Measurements from ENCODE around the gene MTOR. TPM values are rescaled to one million over a fixed set of nuclear protein-coding genes. Genes with fewer than 3 reads are reported as not detected.

MTOR gene
- total and polyA plus RNA-seq, 2 donors (not counting 3 experiments of a cell fraction or from before 2014, with no cell fraction given) = 33.5 to 50.4 TPM

- intact Hi-C loops (cut with micrococcal nuclease) = no loop called here
- Histone ChIP-seq H3K9me1 (replicated peaks; ENCODE audit: control insufficient read depth, extremely low read depth, insufficient read depth, low read length) (no peaks in the 10 kb centered on the region), H3K27me3 (ENCODE audit: control insufficient read depth in 2 of 2, insufficient read depth in 2 of 2, low read length in 2 of 2) (no peaks in the 10 kb centered on the region), H3K9me3 (replicated peaks; ENCODE audit: control insufficient read depth, insufficient read depth, low read length) (no peaks in the 10 kb centered on the region), H3K4me1 (ENCODE audit: control insufficient read depth, extremely low read depth, insufficient read depth, low read length) (peaks cover 16% of the 10 kb centered on the region), H3K27ac (ENCODE audit: insufficient read depth, low read depth, low read length) (no peak overlapping the region), H3K9ac (replicated peaks; ENCODE audit: extremely low read depth, insufficient read depth, low read length) (no peak overlapping the region), H3K4me3 (replicated peaks in 1 of 3; ENCODE audit: insufficient read depth in 1 of 3, low read depth in 1 of 3, low read length in 3 of 3) (no peak overlapping the region), H4K20me1 (replicated peaks; ENCODE audit: control insufficient read depth, extremely low read depth, insufficient read depth, low read length) (no peaks in the 10 kb centered on the region), H2AFZ (ENCODE audit: low read depth, low read length) (no peak overlapping the region), H3K4me2 (ENCODE audit: insufficient read depth, low read length) (no peak overlapping the region), H3K36me3 (ENCODE audit: control insufficient read depth in 2 of 2, extremely low read depth in 1 of 2, insufficient read depth in 2 of 2, low read length in 2 of 2) (peaks cover 2 to 10% of the 10 kb centered on the region in 2 experiments), H3K79me2 (ENCODE audit: control insufficient read depth, insufficient read depth, low read length) (no peaks in the 10 kb centered on the region)
- no TSS peak for BruUV-seq (replicated peaks)
- no peak for TF ChIP-seq MAX (IDR thresholded peaks at IDR 0.05; ENCODE audit: insufficient read depth, insufficient read length)
- TF ChIP-seq GATA2 (IDR thresholded peaks at IDR 0.05; ENCODE audit: insufficient read depth, insufficient read length, low read depth, low read length) = no peak
- TF ChIP-seq JUN (IDR thresholded peaks at IDR 0.05; ENCODE audit: borderline replicate concordance, insufficient read depth, insufficient read length, low read depth) = no peak
- TF ChIP-seq FOS (IDR thresholded peaks at IDR 0.05; ENCODE audit: borderline replicate concordance, insufficient read depth, low read length) = no peak
- no peak for TF ChIP-seq POLR2AphosphoS5 (IDR thresholded peaks at IDR 0.05; ENCODE audit: insufficient read depth, low read depth, low read length)
- no peak for TF ChIP-seq MYC (IDR thresholded peaks at IDR 0.05; ENCODE audit: low read depth, low read length)
- TF ChIP-seq EZH2 (IDR thresholded peaks at IDR 0.05; ENCODE audit: borderline replicate concordance, low read depth, low read length, severe bottlenecking) = no peak
- POLR2A ChIA-PET = interaction anchor here (0.6 kb wide), 1 partner anchor 104 kb away, joined by 7 read pairs; no protein-coding TSS in a partner anchor
- dilution Hi-C loops (cut with MboI; ENCODE audit: extremely low pct_ligation_motif_present, low sequenced_read_pairs) = no loop called here
- DNase-seq (ENCODE audit: low read depth, low spot score) (no peak), FAIRE-seq (no peak)
- CTCF ChIA-PET = no interaction called here
Observed at GRCh38 chr1:11151114-11151513, 111.2 kb downstream of the MTOR start.

- Histone ChIP-seq H3K9me3 (replicated peaks; ENCODE audit: control insufficient read depth, insufficient read depth, low read length) (no peaks in the 10 kb centered on the region), H3K79me2 (ENCODE audit: control insufficient read depth, insufficient read depth, low read length) (no peaks in the 10 kb centered on the region), H3K4me1 (ENCODE audit: control insufficient read depth, extremely low read depth, insufficient read depth, low read length) (peaks cover 16% of the 10 kb centered on the region), H2AFZ (ENCODE audit: low read depth, low read length) (no peak overlapping the region), H3K36me3 (ENCODE audit: control insufficient read depth in 2 of 2, extremely low read depth in 1 of 2, insufficient read depth in 2 of 2, low read length in 2 of 2) (peaks cover 7 to 14% of the 10 kb centered on the region in 2 experiments), H3K9ac (replicated peaks; ENCODE audit: extremely low read depth, insufficient read depth, low read length) (no peak overlapping the region), H3K9me1 (replicated peaks; ENCODE audit: control insufficient read depth, extremely low read depth, insufficient read depth, low read length) (no peaks in the 10 kb centered on the region), H3K27me3 (ENCODE audit: control insufficient read depth in 2 of 2, insufficient read depth in 2 of 2, low read length in 2 of 2) (no peaks in the 10 kb centered on the region), H4K20me1 (replicated peaks; ENCODE audit: control insufficient read depth, extremely low read depth, insufficient read depth, low read length) (no peaks in the 10 kb centered on the region), H3K4me2 (ENCODE audit: insufficient read depth, low read length) (no peak overlapping the region), H3K27ac (ENCODE audit: insufficient read depth, low read depth, low read length) (no peak overlapping the region), H3K4me3 (replicated peaks in 1 of 3; ENCODE audit: insufficient read depth in 1 of 3, low read depth in 1 of 3, low read length in 3 of 3) (no peak overlapping the region)
- dilution Hi-C loops (cut with MboI; ENCODE audit: extremely low pct_ligation_motif_present, low sequenced_read_pairs) = no loop called here
- FAIRE-seq = no peak
- intact Hi-C loops (cut with micrococcal nuclease) = no loop called here
- POLR2A ChIA-PET = interaction anchor here (0.6 kb wide), 1 partner anchor 105 kb away, joined by 7 read pairs; no protein-coding TSS in a partner anchor
- no TSS peak for BruUV-seq (replicated peaks)
- TF ChIP-seq JUN (IDR thresholded peaks at IDR 0.05; ENCODE audit: borderline replicate concordance, insufficient read depth, insufficient read length, low read depth) = no peak
- TF ChIP-seq CTCF (IDR thresholded peaks at IDR 0.05; ENCODE audit: extremely low read depth in 1 of 2, insufficient read depth in 1 of 2, low read depth in 1 of 2, low read length in 2 of 2) = no peak
- TF ChIP-seq MAX (IDR thresholded peaks at IDR 0.05; ENCODE audit: insufficient read depth, insufficient read length) = no peak
- TF ChIP-seq FOS (IDR thresholded peaks at IDR 0.05; ENCODE audit: borderline replicate concordance, insufficient read depth, low read length) = no peak
- no peak for TF ChIP-seq GATA2 (IDR thresholded peaks at IDR 0.05; ENCODE audit: insufficient read depth, insufficient read length, low read depth, low read length)
- no peak for TF ChIP-seq EZH2 (IDR thresholded peaks at IDR 0.05; ENCODE audit: borderline replicate concordance, low read depth, low read length, severe bottlenecking)
- TF ChIP-seq MYC (IDR thresholded peaks at IDR 0.05; ENCODE audit: low read depth, low read length) = no peak
- no peak for TF ChIP-seq POLR2AphosphoS5 (IDR thresholded peaks at IDR 0.05; ENCODE audit: insufficient read depth, low read depth, low read length)
- no peak for TF ChIP-seq POLR2A (IDR thresholded peaks at IDR 0.05; ENCODE audit: low read depth, low read length)
- CTCF ChIA-PET = no interaction called here
- DNase-seq (ENCODE audit: low read depth, low spot score) = no peak
Observed at GRCh38 chr1:11150326-11150725, 112.0 kb downstream of the MTOR start.

All from endothelial cell of umbilical vein (primary cell).